Measurements from ENCODE around the gene OR5K2. TPM values are rescaled to one million over a fixed set of nuclear protein-coding genes. Genes with fewer than 3 reads are reported as not detected.
A peak's percentile ranks its signal among the peaks of the same experiment; 100 is the strongest.

Gene OR5K2
- total and polyA plus RNA-seq, 10 of the 15 experiments (the other 5 are each of a cell fraction or from before 2014, with no cell fraction given), result 0.12 TPM; not detected in 9

- FAIRE-seq, result peak; percentile 91
- peak; percentile 59 for ATAC-seq
- RAD21 ChIA-PET (ENCODE audit: unreplicated experiment), result interaction anchor here (0.6 to 13.1 kb wide), 15 partner anchors 8 to 301 kb away, joined by 3 to 511 read pairs (median 4); partner anchors contain the start of genes CLDND1 and CPOX
- SMC1A ChIA-PET (ENCODE audit: uncharacterized antibody, unreplicated experiment), result interaction anchor here (1.0 to 13.1 kb wide), 10 partner anchors 12 to 211 kb away, joined by 4 to 603 read pairs (median 6); partner anchors contain the start of gene CLDND1
- Histone ChIP-seq H3K9me3 (replicated peaks; ENCODE audit: control insufficient read depth, insufficient read depth, low read length) (no peaks in the 10 kb centered on the region), H3K9ac (ENCODE audit: control insufficient read depth, insufficient read depth, low read length) (peak overlapping the region; percentile 94), H2AFZ (ENCODE audit: control insufficient read depth, low read depth, low read length) (no peak overlapping the region), H3K27ac (ENCODE audit: control insufficient read depth, insufficient read depth) (peak overlapping the region; percentile 97), H4K20me1 (ENCODE audit: control insufficient read depth, insufficient read depth) (no peaks in the 10 kb centered on the region), H3K4me3 (peak overlapping the region; percentile 74), H3K79me2 (ENCODE audit: control insufficient read depth, insufficient read depth, low read length) (peaks cover 94% of the 10 kb centered on the region), H3K4me2 (ENCODE audit: control insufficient read depth, insufficient read depth) (peak overlapping the region; percentile 53), H3K36me3 (ENCODE audit: control insufficient read depth in 2 of 2, insufficient read depth in 2 of 2, low read length in 1 of 2) (peaks cover 3 to 4% of the 10 kb centered on the region in 2 experiments; a peak in 3 of 4 replicates), H3K27me3 (replicated peaks in 1 of 2; ENCODE audit: control insufficient read depth in 2 of 2, insufficient read depth in 2 of 2, low read length in 1 of 2) (no peaks in the 10 kb centered on the region), H3K4me1 (ENCODE audit: control insufficient read depth, insufficient read depth, low read length) (peaks cover 11% of the 10 kb centered on the region; the same call in 1 of the 2 replicates)
- intact Hi-C loops (cut with micrococcal nuclease; ENCODE audit: unreplicated experiment) (loop anchor here (1.0 kb wide), 2 partner anchors 20 to 27 kb away; no protein-coding TSS in a partner anchor), in situ Hi-C loops (cut with MboI) (no loop called here)
- WGBS (ENCODE audit: insufficient coverage, insufficient replicate concordance, low lambda C conversion rate, missing lambda C conversion rate), result 0% methylated on average over 6 of the region's 6 CpGs
- DNase-seq (ENCODE audit: low read depth, low spot score), result peak; percentile 98
- CTCF ChIA-PET, result interaction anchor here (1.0 to 6.3 kb wide), 11 partner anchors 9 to 52 kb away, joined by 3 to 40 read pairs (median 6); no protein-coding TSS in a partner anchor
- BruUV-seq (replicated peaks), result no TSS peak
- POLR2A ChIA-PET, result interaction anchor here (0.5 to 11.8 kb wide), 7 partner anchors 8 to 57 kb away, joined by 3 to 350 read pairs (median 6); partner anchors contain the start of genes CLDND1 and CPOX
- TF ChIP-seq NR2C2 (IDR thresholded peaks at IDR 0.05; ENCODE audit: borderline replicate concordance, control insufficient read depth, insufficient read length, low read depth) (no peak), BMI1 (IDR thresholded peaks at IDR 0.05; ENCODE audit: borderline replicate concordance) (peak; percentile 81; the same call in 1 of the 2 replicates), ASH2L (IDR thresholded peaks at IDR 0.05; ENCODE audit: borderline replicate concordance, low read depth) (no peak), REST (IDR thresholded peaks at IDR 0.05; ENCODE audit: low read depth, low read length) (no peak; the same call in 1 of the 2 replicates), KLF5 (IDR thresholded peaks at IDR 0.05; ENCODE audit: partially characterized antibody) (peak; percentile 73), MTA2 (IDR thresholded peaks at IDR 0.05; ENCODE audit: low read depth) (peak; percentile 95), SUPT20H (IDR thresholded peaks at IDR 0.05; ENCODE audit: borderline replicate concordance, control insufficient read depth, low read depth, low read length) (no peak), PRDM15 (CRISPR knock-in tag; IDR thresholded peaks at IDR 0.05) (no peak), NFIC (IDR thresholded peaks at IDR 0.05; ENCODE audit: low read depth, low read length) (peak; percentile 100), RUNX3 (IDR thresholded peaks at IDR 0.05; ENCODE audit: low read length) (peak; percentile 96), FOXK2 (IDR thresholded peaks at IDR 0.05) (no peak), NFYB (IDR thresholded peaks at IDR 0.05; ENCODE audit: insufficient read depth, low read depth, low read length) (no peak), POLR2A (IDR thresholded peaks at IDR 0.05; ENCODE audit: low read depth, low read length) (peak; percentile 81), CBX5 (IDR thresholded peaks at IDR 0.05; ENCODE audit: low read depth) (no peak)
- TF ChIP-seq, protein P1, sequence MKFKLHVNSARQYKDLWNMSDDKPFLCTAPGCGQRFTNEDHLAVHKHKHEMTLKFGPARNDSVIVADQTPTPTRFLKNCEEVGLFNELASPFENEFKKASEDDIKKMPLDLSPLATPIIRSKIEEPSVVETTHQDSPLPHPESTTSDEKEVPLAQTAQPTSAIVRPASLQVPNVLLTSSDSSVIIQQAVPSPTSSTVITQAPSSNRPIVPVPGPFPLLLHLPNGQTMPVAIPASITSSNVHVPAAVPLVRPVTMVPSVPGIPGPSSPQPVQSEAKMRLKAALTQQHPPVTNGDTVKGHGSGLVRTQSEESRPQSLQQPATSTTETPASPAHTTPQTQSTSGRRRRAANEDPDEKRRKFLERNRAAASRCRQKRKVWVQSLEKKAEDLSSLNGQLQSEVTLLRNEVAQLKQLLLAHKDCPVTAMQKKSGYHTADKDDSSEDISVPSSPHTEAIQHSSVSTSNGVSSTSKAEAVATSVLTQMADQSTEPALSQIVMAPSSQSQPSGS (IDR thresholded peaks at IDR 0.05; ENCODE audit: low read length), result peak; percentile 99
These were observed 39.1 kb downstream of the OR5K2 start for GRCh38 chr3:98536456-98537017.

All from GM12878 (cell line).